ENCODE data around the gene ADGRG7.
A peak's percentile ranks its signal among the peaks of the same experiment; 100 is the strongest.

ADGRG7 gene

DNA sequence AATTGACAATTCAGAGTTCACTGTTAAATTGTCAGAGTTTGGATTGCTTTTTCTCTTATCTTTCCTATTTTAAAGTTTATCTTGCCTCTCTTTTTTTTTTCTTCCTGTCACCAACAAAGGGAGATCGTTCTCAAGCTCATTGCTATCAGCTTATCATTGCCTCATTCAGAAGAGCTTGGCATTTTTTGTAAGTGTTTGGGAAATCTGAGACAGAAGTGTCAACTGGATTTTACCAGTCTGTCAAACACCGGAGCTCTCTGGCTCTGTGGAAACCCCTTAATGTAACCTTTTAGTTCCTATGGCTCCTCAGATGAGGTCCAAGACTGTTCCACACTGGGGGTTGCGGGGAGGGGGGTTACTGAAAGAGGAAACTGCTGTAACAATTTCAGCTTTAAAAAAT lies 89.3 kb downstream of the ADGRG7 start:
- no peak for DNase-seq (ENCODE audit: low read depth in 2 of 2)

DNA sequence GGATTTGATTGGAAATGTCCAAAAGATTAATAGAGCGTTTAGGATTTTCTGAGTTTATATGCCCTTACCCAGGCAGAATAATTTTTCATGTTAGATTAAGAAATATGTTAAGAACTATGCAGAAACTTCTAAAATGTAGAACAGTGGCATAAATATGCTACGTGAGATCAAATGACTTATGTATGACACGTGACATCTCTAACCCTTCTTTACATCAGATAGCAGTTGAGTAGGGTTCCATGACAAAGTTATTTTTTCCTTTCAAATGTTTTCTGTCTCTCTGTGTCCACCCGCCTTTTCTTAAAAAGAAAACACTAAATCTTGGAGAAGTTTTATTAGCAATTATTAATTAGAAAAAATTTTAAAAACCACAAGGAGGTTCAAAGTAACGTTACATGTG lies 91.3 kb downstream of the ADGRG7 start:
- DNase-seq (ENCODE audit: low read depth in 2 of 2), result no peak

DNA sequence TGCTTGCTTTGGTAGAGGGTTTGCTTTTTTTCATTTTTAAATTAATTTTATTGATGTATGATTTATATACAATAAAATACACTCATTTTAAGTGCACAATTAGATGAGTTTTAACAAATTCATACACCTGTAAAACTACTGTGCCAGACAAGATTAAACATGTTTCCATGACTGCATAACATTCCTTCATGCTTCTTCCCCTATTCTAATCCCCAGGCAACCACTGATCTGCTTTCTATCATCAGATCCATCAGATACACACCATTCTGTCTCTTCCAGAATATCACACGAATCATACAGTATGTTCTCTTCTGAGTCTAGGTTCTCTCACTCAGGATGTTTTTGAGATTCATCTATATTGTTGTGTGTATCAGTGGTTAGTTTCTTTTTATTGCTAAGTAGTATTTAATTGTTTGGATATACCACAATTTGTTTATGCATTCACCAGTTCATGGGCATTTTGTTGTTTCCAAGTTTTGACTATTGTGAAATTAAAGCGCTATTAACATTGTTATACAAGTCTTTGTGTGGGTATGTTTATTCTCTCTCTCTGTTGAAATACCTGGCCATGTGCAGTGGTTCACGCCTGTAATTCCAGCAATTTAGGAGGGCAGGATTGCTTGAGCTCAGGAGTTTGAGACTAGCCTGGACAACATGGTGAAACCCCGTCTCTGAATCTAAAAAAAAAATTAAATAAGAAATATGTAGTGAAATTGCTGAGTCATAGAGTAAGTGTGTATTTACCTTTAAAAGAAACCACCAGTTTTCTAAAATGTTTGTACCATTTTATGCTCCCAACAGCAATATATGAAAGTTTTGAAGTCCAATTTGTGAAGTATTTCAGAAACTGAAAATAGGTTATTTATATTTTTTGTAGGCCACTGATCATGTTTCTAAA lies 92.9 kb downstream of the ADGRG7 start:
- DNase-seq (ENCODE audit: low read depth in 2 of 2), result no peak

DNA sequence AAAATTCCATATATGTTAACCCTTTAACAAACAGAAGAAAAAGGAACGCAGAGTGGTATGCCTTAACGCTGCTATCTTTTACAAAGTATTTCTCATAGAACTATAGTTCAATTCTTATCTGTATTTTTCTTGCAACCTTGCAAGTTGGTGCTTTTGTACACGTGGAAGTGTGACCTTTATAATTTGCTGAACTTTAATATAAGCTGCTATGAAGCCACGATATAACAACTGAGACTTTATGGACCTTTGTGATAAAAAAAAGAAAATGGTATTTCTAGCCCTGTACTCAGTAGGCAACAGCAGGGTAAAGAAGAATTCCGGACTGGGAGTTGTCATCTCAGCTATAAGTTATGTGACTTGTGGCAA lies 93.6 kb downstream of the ADGRG7 start:
- no peak for DNase-seq (ENCODE audit: low read depth in 2 of 2)

DNA sequence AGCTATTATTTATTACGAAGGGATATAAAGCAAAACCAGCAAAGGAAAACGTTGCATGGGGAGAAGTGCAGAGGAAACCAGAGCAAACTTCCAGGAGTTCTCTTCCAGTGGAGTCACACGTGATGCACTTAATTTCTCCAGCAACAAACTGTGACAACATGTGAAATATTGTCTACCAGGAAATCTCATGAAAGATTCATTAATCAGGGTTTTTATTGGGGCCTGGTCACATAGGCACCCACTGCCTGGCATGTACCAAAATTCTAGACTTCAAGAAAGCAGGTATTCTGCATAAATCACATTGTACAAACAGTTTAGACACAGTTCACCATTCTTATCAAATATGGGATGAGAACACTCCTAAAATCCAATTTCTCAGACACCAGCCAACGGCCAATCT lies 94.5 kb downstream of the ADGRG7 start:
- DNase-seq (ENCODE audit: low read depth in 2 of 2), result no peak

DNA sequence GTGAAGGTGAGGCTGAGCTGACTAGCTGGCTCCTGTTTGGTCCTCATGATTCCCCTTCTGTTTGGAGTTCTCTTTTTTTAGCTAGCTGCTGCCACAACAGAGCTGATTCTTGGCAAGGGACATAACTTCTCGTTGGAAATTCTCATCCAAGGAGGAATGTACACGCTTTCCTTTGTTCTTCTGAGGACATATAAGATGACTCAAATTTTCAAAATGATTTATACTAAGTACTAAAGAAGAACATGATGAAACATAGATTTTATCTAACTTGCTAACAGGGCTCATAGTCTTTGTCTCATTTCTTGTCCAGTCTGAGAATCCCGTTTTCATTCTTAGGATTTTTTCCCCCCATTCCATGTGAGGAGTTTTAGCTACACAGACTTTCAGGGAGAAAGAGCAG lies 97.0 kb downstream of the ADGRG7 start:
- no peak for DNase-seq (ENCODE audit: low read depth in 2 of 2)

DNA sequence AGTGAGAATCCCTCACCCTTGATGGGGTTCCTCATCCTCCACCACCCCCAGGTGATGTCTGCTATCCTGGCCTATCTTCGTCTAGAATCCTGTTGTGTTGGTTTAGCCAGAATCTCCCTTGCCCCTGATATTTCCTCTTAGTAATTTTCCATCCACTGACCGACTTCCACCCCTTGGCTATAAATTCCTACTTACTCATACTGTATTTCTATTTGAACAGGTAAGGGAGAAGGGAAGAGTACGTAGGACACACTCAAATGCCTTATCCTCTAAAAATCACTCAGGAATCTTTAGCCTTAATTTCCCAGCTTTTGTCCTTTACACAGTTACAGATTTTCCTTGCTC lies 99.2 kb downstream of the ADGRG7 start:
- no peak for DNase-seq (ENCODE audit: low read depth in 2 of 2)

DNA sequence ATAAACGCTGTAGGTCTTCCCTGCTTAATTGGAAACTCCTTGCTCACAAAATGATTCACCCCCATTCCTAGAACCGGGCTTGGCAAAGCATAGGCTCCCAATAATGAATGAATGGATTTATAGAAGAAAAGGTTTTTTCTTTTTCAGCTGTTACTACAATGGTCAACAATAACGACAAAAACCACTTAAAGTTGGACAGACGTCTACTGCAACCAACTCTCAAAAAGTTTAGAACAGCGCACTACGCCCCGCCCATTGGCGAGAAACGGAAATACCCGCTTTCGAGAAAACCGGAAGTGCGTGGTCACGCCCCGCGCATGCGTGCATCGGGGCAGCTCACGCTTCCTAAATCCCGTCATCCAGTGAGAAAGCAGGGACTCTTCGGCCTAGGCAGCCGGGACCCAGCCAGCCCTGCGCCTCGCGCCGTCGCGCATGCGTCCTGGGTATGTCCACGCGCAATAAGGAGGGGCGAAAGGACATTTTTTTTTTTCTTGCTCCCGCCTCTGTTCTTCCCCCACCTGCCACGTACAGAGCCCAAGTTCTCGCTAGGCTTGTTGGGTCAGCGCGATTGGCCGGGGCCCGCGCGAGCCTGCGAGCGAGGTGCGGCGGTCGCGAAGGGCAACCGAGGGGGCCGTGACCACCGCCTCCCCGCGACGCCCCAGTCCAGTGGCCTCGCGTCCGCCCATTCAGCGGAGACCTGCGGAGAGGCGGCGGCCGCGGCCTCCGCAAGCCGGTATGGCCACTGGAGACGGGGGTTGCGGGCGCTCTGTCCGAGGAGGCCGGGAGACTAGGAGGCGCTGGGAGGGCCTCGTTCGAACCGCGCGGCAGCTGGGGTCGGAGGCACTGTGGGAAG lies 99.8 kb downstream of the ADGRG7 start, which contains the start of gene TFG:
TFG (plus strand) TSS at position 506 of the 853 bp plus-strand sequence. CDS start 4,192 bp downstream, outside the sequence.
- peak; percentile 94 to 95 for DNase-seq (ENCODE audit: low read depth in 2 of 2)

DNA sequence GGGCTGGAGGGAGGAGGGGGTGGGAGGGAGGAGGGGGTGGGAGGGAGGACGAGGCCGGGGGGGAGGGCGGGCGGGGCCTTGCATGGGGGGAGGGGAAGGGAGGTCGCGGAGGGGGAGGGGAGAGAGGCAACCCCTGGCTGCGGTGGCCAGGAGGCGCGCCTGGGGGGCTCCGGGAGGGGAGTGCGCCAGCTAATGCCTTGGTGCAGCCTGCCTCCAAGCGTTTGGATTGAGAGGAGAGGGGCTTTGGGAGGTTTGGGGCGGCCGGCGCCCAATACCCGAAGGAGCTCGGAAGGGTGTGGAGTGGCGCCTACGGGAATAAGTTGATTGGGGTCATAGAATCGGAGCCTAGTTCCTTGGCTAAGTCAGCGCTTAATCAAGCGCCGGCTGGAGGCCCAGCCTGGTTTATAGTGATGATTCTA lies 100.5 kb downstream of the ADGRG7 start:
- peak in 1 of 2 donors; percentile 17 for DNase-seq (ENCODE audit: low read depth in 2 of 2)

DNA sequence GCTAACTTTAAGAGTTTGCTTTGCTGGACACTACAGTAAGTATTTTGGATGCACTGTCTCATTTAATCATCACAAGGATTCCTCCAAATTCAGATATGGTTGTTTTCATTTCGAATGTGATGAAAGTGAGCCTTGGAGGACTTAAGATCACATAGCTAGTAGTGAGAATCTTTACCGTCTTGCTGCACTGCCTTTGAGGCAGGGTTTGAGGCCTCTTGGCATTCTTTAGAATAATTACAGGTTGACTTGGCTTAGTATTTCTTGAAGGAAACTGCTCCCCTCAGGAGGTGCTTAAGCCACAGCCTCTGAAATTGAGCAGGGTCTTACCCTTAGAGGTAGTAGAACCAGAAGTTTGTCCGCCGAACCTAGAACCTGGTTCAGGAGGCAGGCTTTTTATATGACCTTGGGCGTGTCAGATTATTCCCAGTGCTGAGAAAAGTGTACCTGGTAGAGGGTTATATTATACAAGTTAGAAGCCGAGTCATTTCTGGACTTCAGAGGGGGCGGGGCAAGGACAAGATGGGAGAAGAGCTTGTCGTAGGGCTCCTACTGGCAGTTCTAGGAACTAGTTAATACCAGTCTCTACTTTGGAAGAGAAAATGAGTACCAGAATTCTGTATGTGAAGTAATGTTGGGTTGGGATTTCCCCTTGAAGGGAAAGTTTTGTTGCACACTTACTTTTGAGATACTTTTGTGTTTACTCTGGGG lies 101.0 kb downstream of the ADGRG7 start:
- peak; percentile 31 to 36 for DNase-seq (ENCODE audit: low read depth in 2 of 2)

DNA sequence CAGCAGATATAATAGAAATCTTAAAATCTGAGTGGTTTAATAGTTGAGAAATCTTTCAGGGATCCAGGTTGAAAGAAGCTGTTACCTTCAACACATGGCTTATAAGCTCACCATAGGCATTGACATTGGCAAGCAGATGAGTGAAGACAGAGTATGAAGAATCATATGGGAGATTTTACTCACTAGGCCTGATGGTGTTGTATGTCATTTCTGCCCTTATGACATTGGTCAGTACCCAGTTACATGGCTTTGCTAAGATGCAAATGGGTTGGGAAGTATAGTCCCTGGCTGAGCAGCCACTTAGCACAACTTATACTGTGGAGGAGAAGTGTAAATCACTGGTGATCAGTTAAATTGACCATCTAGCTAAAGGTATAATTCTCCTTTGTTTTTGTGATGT lies 105.8 kb downstream of the ADGRG7 start:
- no peak for DNase-seq (ENCODE audit: low read depth in 2 of 2)

DNA sequence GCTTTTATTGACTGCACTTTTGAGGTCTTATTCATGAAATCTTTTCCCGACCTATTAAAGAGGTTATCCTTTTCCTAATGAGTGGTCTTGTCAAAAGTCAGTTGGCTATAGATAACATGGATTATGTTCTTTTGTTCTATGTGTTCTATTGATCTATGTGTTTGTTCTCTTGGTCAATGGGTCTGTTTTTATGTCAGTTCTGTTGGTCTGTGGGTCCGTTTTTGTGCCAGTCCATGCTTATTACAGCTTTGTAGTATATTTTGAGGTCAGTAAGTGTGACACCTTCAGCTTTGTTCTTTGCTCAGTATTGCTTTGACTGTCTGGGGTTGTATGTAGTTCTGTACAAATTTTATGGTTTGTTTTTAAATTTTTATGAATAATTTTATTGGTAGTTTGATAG lies 107.7 kb downstream of the ADGRG7 start:
- DNase-seq (ENCODE audit: low read depth in 2 of 2), result no peak

DNA sequence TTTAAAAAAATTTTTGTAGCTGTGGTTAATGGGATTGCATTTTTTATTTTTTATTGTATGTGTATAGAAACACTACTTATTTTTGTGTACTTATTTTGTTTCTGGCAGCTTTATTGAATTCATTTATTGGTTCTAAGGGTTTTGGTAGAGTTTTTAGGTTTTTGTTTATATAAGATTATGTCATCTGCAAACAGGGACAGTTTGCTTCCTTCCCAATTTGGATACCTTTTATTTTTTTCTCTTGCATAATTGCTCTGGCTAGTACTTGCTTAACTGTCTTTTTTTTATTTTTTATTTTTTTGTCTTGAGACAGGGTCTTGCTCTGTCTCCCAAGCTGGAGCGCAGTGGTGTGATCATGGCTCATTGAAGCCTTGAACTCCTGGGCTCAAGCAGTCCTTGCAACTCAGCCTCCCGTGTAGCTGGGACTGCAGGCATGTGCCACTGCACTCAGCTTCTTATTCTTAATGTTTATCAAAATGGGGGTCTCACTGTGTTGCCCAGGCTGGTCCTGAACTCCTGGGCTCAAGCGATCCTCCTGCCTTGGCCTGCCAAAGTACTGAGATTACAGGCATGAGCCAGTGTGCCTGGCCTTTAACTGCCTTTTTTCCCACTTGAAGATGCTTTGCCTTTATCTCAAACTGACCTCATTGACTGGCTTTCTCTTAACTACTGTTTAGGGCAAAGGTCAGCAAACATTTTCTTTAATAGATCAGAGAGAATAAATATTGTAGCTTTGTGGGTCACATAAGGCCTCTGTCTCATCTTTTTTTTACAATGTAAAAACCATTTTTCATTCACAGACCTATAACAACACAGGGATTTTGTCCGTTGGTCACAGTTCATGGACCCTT lies 108.5 kb downstream of the ADGRG7 start:
- no peak for DNase-seq (ENCODE audit: low read depth in 2 of 2)

DNA sequence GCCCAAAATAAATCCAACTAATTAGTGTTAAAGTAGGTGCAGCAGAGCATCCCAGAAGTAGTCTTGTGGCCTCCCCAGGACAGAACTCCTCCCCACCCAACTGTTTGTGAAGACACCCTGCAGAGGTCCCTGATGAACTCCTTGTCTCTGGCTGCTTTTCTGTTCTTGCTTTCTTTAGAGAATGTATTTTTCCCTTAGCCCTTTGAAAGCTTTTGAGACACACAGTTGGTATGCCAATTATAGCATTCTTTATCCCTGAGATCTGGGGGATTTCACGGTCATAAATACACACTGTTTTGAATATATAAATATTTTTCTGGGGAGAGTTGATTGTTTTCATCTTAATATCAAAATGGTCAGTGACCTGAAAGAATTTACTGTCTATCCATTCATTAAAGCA lies 109.7 kb downstream of the ADGRG7 start:
- no peak for DNase-seq (ENCODE audit: low read depth in 2 of 2)

DNA sequence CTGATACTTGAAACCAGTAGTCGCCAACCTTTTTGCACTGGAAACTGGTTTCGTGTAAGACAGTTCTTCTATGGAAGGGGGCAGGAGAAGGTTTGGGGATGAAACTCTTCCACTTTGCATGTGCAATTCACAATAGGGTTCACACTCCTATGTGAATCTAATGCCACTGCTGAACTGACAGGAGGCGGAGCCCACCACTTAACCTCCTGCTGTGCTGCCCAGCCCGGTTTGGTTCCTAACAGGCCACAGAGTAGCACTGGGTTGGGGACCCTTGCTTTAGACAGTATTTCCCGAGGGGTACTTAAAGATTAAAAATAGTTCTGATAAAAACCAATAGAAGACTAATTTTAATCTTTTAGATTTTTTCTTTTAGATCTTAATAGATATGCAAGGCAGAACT lies 111.0 kb downstream of the ADGRG7 start:
- DNase-seq (ENCODE audit: low read depth in 2 of 2), result no peak

DNA sequence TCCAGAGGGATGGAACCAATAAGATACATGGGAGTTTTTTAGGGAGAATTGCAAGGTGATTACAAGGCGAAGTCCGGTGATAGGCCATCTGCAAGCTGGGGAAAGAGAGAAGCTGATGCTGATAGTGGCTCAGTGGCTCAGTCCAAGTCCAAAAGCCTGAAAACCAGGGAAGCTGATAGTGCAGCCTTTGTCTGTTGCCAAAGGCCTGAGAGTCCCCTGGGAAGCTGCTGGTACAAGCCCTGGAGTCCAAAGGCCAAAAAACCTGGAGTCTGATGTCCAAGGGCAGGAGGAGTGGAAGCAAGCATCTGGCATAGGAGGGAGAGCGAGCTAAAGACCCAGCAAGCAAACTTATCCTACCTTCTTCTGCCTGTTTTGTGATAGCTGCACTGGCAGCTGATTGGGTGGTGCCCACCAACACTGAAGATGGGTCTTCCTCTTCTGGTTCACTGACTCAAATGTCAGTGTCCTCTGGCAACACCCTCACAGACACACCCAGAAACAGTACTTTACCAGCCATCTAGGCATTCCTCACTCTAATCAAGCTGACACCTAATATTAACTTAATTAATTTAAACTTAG lies 116.6 kb downstream of the ADGRG7 start:
- no peak for DNase-seq (ENCODE audit: low read depth in 2 of 2)

DNA sequence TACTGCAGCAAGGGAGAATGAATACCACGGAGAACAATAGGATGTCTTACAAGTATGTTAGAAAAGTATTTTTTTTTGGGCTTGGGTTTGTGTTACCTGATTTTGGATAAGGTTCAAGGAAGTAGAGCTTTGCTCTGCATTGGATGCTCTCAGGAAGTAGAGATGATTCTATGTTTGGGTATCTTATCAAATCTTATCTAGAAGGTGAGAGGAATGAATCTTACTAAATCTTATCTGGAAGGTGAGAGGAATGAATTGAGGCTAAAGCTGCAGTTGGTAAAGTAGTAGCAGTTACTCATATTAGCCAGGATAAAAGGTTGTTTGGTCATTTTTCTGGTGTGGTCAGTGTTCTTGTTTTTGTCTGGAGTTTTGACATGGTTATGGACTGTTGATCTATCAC lies 117.3 kb downstream of the ADGRG7 start:
- no peak for DNase-seq (ENCODE audit: low read depth in 2 of 2)

DNA sequence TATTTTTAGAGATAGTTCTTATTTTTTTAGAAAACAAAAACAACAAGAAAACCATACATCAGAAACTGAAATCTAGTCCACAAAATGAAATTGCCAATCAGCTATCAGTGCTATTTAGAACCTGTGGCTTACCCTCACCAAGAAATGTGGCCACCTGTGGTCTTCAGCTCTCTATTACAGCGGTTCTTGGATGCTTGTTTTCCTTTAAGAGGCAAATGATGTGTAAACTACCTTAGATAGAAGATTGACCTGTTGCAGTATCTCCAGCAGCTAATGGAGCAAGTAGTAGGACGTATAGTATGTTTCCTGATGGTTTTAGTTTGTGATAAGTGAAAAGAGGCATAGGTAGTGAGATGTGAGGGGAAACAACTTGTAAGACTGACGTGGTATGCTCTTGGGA lies 121.1 kb downstream of the ADGRG7 start:
- no peak for DNase-seq (ENCODE audit: low read depth in 2 of 2)

DNA sequence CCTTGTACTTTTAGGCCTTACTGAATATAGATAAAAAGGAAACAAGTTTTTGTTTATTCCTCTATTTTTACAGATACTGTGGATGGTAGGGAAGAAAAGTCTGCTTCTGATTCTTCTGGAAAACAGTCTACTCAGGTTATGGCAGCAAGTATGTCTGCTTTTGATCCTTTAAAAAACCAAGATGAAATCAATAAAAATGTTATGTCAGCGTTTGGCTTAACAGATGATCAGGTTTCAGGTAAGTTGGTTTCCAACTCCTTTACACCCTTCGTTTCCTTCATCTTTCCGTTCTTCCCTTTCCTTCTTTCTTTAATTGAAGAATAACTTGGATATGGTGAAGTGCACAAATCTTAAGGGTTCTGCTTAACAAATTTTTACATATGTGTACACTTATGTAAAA lies 123.0 kb downstream of the ADGRG7 start:
- DNase-seq (ENCODE audit: low read depth in 2 of 2), result no peak

DNA sequence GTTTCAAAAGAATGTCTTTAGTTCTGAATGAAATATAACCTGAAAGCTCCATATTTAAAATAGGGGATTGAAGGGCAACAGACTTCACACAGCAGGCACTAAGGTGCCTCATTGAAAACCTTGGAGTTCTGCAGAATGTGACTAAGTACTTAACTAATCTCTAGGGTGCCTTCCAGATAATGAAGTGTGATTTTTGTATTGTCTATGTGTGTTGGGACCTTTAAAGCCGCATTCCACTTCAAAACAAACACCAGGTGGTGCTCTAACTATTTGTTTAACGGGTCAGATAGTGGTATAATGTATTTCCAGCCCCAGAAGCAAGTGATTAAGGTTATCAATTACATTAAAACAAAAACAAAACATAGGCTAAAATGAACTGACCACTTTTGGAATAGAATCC lies 127.9 kb downstream of the ADGRG7 start:
- DNase-seq (ENCODE audit: low read depth in 2 of 2), result no peak

DNA sequence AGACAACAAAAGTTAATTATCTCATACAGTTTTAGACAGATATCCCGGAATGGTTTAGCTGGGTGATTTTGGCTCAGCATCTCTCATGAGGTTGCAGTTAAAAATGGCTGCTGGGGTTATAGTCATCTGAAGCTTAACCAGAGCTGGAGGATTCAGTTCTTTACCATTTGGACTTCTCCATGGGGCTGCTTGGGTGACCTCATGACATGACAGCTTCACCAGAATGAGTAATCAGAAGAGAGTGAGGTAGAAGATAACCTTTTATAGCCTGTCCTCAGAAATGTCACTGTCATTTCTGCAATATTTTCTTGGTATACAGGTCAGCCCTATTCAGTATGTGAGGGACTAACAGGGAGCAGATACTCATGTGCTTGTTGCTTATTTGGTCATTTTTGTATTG lies 130.8 kb downstream of the ADGRG7 start:
- DNase-seq (ENCODE audit: low read depth in 2 of 2), result no peak
